OCI-LY3 (cell line): ENCODE data around the gene NCAN.

Experiments used
- H2AFZ ChIP-seq: fragments of 200-600, 300-600 bp; shearing (Covaris generic); 2 replicates; pipeline ENCODE4 v1.6.0; 2014; ENCODE audit warnings: antibody characterized with exemption, low read depth, low read length
- H3K27ac ChIP-seq: fragments of 200-600, 300-600 bp; sonication (generic); 2 replicates; pipeline ENCODE4 v1.5.1; 2014; ENCODE audit warnings: mild to moderate bottlenecking, low read length, moderate library complexity, mixed read lengths
- H3K27me3 ChIP-seq: fragments of 200-600, 300-600 bp; sonication (generic); 2 replicates; pipeline ENCODE4 v1.6.1; 2014; ENCODE audit warnings: low read depth, low read length, mixed read lengths
- H3K36me3 ChIP-seq: fragments of 200-600, 300-600 bp; sonication (generic); replicated peaks from 2 replicates; pipeline ENCODE3; 2014; ENCODE audit warnings: low read depth, low read length, mixed read lengths
- H3K4me1 ChIP-seq: fragments of 300-600, 200-600 bp; sonication (generic); 2 replicates; pipeline ENCODE4 v1.6.1; 2014; ENCODE audit warnings: low read length, mixed read lengths
- H3K4me2 ChIP-seq: fragments of 200-600, 300-600 bp; sonication (generic); 2 replicates; pipeline ENCODE4 v1.6.1; 2014; ENCODE audit warnings: low read length, mixed read lengths
- H3K4me3 ChIP-seq: fragments of 300-600, 200-600 bp; sonication (generic); 2 replicates; pipeline ENCODE4 v1.5.1; 2014; ENCODE audit warnings: antibody characterized with exemption, mild to moderate bottlenecking, low read length, moderate library complexity
- H3K79me2 ChIP-seq: fragments of 300-600, 200-600 bp; shearing (Covaris generic); 2 replicates; pipeline ENCODE4 v1.6.1; 2014; ENCODE audit warnings: mild to moderate bottlenecking, low read length, mixed read lengths
- H3K9ac ChIP-seq: fragments of 300-600, 200-600 bp; shearing (Covaris generic); 2 replicates; pipeline ENCODE4 v1.6.0; 2014; ENCODE audit warnings: mild to moderate bottlenecking, low read length, moderate library complexity
- H3K9me3 ChIP-seq: fragments of 200-600, 300-600 bp; shearing (Covaris generic); 2 replicates; pipeline ENCODE4 v1.6.1; 2014; ENCODE audit warnings: low read length, mixed read lengths; ENCODE audit not compliant: insufficient read depth
- H4K20me1 ChIP-seq: fragments of 200-600, 300-600 bp; sonication (generic); 2 replicates; pipeline ENCODE4 v1.6.1; 2016; ENCODE audit warnings: low read length, mixed read lengths; ENCODE audit not compliant: insufficient read depth
- CTCF ChIP-seq: fragments of 200-600, 300-600 bp; sonication (generic); IDR thresholded peaks from 2 replicates; pipeline ENCODE4 v1.5.1; 2014; ENCODE audit warnings: antibody characterized with exemption, low read length, low read depth
- EZH2phosphoT487 ChIP-seq: fragments of 200-600 bp; shearing (Covaris generic); IDR thresholded peaks from 2 replicates; pipeline ENCODE4 v1.6.1; 2018; ENCODE audit warnings: antibody characterized with exemption, mixed run types, low read depth

Gene NCAN

GRCh38 chr19:19256072-19256969 is 44.6 kb downstream of the NCAN start:
- H3K4me2 ChIP-seq = no peak overlapping the region

GRCh38 chr19:19257137-19257536 is 45.4 kb downstream of the NCAN start:
- no peak overlapping the region for H3K9ac ChIP-seq
- H3K79me2 ChIP-seq = no peaks in the 10 kb centered on the region
- TF ChIP-seq EZH2phosphoT487 (no peak), CTCF (no peak)
- H3K36me3 ChIP-seq = no peaks in the 10 kb centered on the region
- no peak overlapping the region for H3K27ac ChIP-seq
- no peak overlapping the region for H2AFZ ChIP-seq
- H4K20me1 ChIP-seq = no peaks in the 10 kb centered on the region
- H3K4me2 ChIP-seq = no peak overlapping the region
- H3K9me3 ChIP-seq = no peaks in the 10 kb centered on the region
- peaks cover 15% of the 10 kb centered on the region for H3K27me3 ChIP-seq
- no peak overlapping the region for H3K4me3 ChIP-seq
- no peaks in the 10 kb centered on the region for H3K4me1 ChIP-seq

More at GRCh38 chr19:19256072-19256969, 44.6 kb downstream of the NCAN start:
- Histone ChIP-seq H3K27ac (no peak overlapping the region), H4K20me1 (no peaks in the 10 kb centered on the region), H2AFZ (no peak overlapping the region), H3K27me3 (peaks cover 18% of the 10 kb centered on the region), H3K4me3 (no peak overlapping the region), H3K79me2 (no peaks in the 10 kb centered on the region), H3K36me3 (no peaks in the 10 kb centered on the region), H3K4me1 (no peaks in the 10 kb centered on the region), H3K9ac (no peak overlapping the region), H3K9me3 (no peaks in the 10 kb centered on the region)
- TF ChIP-seq EZH2phosphoT487 (no peak), CTCF (no peak)

GRCh38 chr19:19257836-19258588 is 46.3 kb downstream of the NCAN start:
- H4K20me1 ChIP-seq = no peaks in the 10 kb centered on the region

More at GRCh38 chr19:19257836-19258588, 46.3 kb downstream of the NCAN start:
- Histone ChIP-seq H3K4me1 (no peaks in the 10 kb centered on the region), H3K27ac (no peak overlapping the region), H3K4me3 (no peak overlapping the region), H2AFZ (no peak overlapping the region), H3K79me2 (no peaks in the 10 kb centered on the region), H3K36me3 (no peaks in the 10 kb centered on the region), H3K9ac (no peak overlapping the region), H3K9me3 (no peaks in the 10 kb centered on the region), H3K4me2 (no peak overlapping the region), H3K27me3 (peaks cover 15% of the 10 kb centered on the region)
- TF ChIP-seq CTCF = no peak
- no peak for TF ChIP-seq EZH2phosphoT487
